SK-N-SH treated with all-trans-retinoic acid at 6 μM for 48 hours (cell line): ENCODE data around the gene KCNJ12.
"Not testable (repeated sequence)": the region's sequence is repeated elsewhere in the genome, so short reads cannot be mapped to it uniquely, and the experiment has no call there.

Source experiments
- ARNTL ChIP-seq: fragments of 450-650 bp; formaldehyde crosslinking; IDR thresholded peaks from 2 replicates; pipeline ENCODE4 v1.5.0; 2020; ENCODE audit warnings: low read depth, mild to moderate bottlenecking, moderate library complexity, borderline replicate concordance
- CREB5 ChIP-seq: fragments of 250-450 bp; sonication (Bioruptor Pico); IDR thresholded peaks from 2 replicates; pipeline ENCODE4 v1.5.1; 2020; ENCODE audit warnings: low read depth, mild to moderate bottlenecking, moderate library complexity
- GLIS3 ChIP-seq: fragments of 250-450 bp; sonication (Bioruptor Pico); IDR thresholded peaks from 2 replicates; pipeline ENCODE4 v1.5.0; 2020; ENCODE audit warnings: mild to moderate bottlenecking, moderate library complexity
- ISL1 ChIP-seq: fragments of 250-450 bp; sonication (Bioruptor Pico); IDR thresholded peaks from 2 replicates; pipeline ENCODE4 v2.1.2; 2022; ENCODE audit warnings: mild to moderate bottlenecking, moderate library complexity
- PATZ1 ChIP-seq: fragments of 250-450 bp; sonication (Bioruptor Pico); IDR thresholded peaks from 2 replicates; pipeline ENCODE4 v1.8.0; 2020; ENCODE audit warnings: mild to moderate bottlenecking, moderate library complexity, borderline replicate concordance
- RARB ChIP-seq: fragments of 250-450 bp; sonication (Bioruptor Pico); IDR thresholded peaks from 2 replicates; pipeline ENCODE4 v1.8.0; 2021; ENCODE audit warnings: mild to moderate bottlenecking, moderate library complexity
- TOX ChIP-seq: fragments of 250-450 bp; sonication (Bioruptor Pico); IDR thresholded peaks from 2 replicates; pipeline ENCODE4 v1.8.0; 2021; ENCODE audit warnings: mild to moderate bottlenecking, moderate library complexity, borderline replicate concordance
- TSHZ2 ChIP-seq: fragments of 250-450 bp; sonication (Bioruptor Pico); IDR thresholded peaks from 2 replicates; pipeline ENCODE4 v1.5.0; 2020; ENCODE audit warnings: mild to moderate bottlenecking, moderate library complexity
- ZFP3 ChIP-seq: fragments of 250-450 bp; sonication (Bioruptor Pico); IDR thresholded peaks from 2 replicates; pipeline ENCODE4 v1.5.0; 2020; ENCODE audit warnings: mild to moderate bottlenecking, moderate library complexity
- ZFP30 ChIP-seq: fragments of 450-650 bp; formaldehyde crosslinking; IDR thresholded peaks from 2 replicates; pipeline ENCODE4 v1.5.0; 2022; ENCODE audit warnings: mild to moderate bottlenecking, moderate library complexity

GRCh38 chr17:21405904-21406400, 29.8 kb downstream of the KCNJ12 start:
- not testable (repeated sequence) for TF ChIP-seq CREB5 (CRISPR knock-in tag); TSHZ2 (CRISPR knock-in tag); TOX; ZFP30 (CRISPR knock-in tag); ARNTL (CRISPR knock-in tag); RARB (CRISPR knock-in tag); ISL1 (CRISPR knock-in tag); PATZ1 (CRISPR knock-in tag); ZFP3 (CRISPR knock-in tag); GLIS3 (CRISPR knock-in tag)
